Neural crest cell (in vitro differentiated cells): ENCODE measurements around the gene PLAC1. TPM values are rescaled to one million over a fixed set of nuclear protein-coding genes. Genes with fewer than 3 reads are reported as not detected.
A peak's percentile ranks its signal among the peaks of the same experiment; 100 is the strongest.

Experiments used
- DNase-seq: peaks from one replicate; pipeline ENCODE4 v3.0.0; 2021; ENCODE audit warnings: low read depth, mixed read lengths, low spot score
- H3K27ac Mint-ChIP-seq: one replicate; pipeline ENCODE4 v1.8.0; 2021; ENCODE audit warnings: mild to moderate bottlenecking, mixed read lengths; ENCODE audit not compliant: unreplicated experiment
- H3K27me3 Mint-ChIP-seq: 2 replicates; pipeline ENCODE4 v1.8.0; 2021; ENCODE audit warnings: low read depth, mild to moderate bottlenecking, mixed read lengths
- H3K36me3 Mint-ChIP-seq: 2 replicates; pipeline ENCODE4 v1.8.0; 2021; ENCODE audit warnings: low read depth, mild to moderate bottlenecking, mixed read lengths
- H3K4me1 Mint-ChIP-seq: 2 replicates; pipeline ENCODE4 v1.8.0; 2021; ENCODE audit warnings: mixed read lengths
- H3K4me3 Mint-ChIP-seq: one replicate; pipeline ENCODE4 v1.8.0; 2021; ENCODE audit warnings: mild to moderate bottlenecking, mixed read lengths
- H3K9me3 Mint-ChIP-seq: 2 replicates; pipeline ENCODE4 v1.8.0; 2021; ENCODE audit warnings: mixed read lengths
- microRNA-seq: library from miRNA; unstranded; fragments of <30 nt; microRNA quantifications from one replicate; pipeline ENCODE4, GENCODE V29; 2020
- total RNA-seq: library from RNA; stranded (reverse); gene quantifications from 2 replicates; pipeline ENCODE4 v1.2.1, GENCODE V29; 2021
- TF ChIP-seq, protein P1 (sequence below): fragments of 200-600 bp; sonication (generic); conservative IDR thresholded peaks from 2 replicates; pipeline ENCODE4 v1.5.0; 2021; ENCODE audit warnings: antibody characterized with exemption, mild to moderate bottlenecking

The PLAC1 gene
- total RNA-seq, 1 donor from 2014 or later: not detected

DNA sequence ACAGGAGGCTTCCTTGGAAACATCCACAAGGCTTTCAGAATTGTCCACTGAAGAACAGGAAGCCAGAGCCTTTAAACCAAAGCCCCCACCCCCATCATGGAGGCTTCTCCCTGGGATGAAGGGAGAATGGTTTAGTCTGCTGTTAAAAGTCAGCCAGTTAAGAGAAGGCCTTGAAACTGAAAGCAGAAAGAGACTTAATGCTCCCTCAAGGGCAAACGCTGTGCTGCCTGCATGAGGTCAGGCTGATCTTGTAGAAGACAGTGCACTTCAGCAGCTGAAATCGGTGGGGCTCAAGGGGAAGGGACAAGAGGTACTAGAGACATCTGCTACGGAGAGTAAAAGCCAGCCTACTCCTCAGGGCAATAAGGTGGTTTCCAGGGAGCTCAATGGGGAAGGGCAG lies 129.3 kb downstream of the PLAC1 start:
- TF ChIP-seq, protein P1, sequence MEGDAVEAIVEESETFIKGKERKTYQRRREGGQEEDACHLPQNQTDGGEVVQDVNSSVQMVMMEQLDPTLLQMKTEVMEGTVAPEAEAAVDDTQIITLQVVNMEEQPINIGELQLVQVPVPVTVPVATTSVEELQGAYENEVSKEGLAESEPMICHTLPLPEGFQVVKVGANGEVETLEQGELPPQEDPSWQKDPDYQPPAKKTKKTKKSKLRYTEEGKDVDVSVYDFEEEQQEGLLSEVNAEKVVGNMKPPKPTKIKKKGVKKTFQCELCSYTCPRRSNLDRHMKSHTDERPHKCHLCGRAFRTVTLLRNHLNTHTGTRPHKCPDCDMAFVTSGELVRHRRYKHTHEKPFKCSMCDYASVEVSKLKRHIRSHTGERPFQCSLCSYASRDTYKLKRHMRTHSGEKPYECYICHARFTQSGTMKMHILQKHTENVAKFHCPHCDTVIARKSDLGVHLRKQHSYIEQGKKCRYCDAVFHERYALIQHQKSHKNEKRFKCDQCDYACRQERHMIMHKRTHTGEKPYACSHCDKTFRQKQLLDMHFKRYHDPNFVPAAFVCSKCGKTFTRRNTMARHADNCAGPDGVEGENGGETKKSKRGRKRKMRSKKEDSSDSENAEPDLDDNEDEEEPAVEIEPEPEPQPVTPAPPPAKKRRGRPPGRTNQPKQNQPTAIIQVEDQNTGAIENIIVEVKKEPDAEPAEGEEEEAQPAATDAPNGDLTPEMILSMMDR: no peak
- Mint-ChIP-seq H3K9me3 (peaks cover 4% of the 10 kb centered on the region), H3K36me3 (peaks cover 2% of the 10 kb centered on the region), H3K4me3 (no peak overlapping the region), H3K27me3 (no peaks in the 10 kb centered on the region), H3K27ac (peak overlapping the region; percentile 78), H3K4me1 (peaks cover 5% of the 10 kb centered on the region)
- DNase-seq: no peak

DNA sequence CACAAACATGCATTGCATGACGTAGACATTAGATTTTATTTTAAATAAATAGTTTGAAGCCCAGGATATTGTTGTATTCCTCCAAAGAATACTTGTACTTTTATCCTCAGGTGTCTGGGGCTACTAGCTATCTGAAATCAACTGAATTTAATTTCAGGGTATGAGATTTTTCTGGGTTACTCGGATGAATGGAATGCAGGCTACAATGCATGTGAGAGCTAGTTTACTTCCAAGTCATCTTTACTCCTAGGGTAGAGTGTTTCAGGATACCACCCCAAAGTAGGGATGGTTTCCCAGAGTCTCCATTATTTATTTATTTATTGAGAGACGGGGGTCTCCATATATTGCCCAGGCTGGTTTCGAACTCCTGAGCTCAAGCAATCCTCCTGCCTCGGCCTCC lies 131.9 kb downstream of the PLAC1 start:
- Mint-ChIP-seq H3K4me3 (no peak overlapping the region), H3K27me3 (no peaks in the 10 kb centered on the region), H3K36me3 (no peaks in the 10 kb centered on the region), H3K27ac (no peak overlapping the region), H3K9me3 (peaks cover 3% of the 10 kb centered on the region), H3K4me1 (peaks cover 5% of the 10 kb centered on the region)
- TF ChIP-seq, protein P1: no peak
- DNase-seq: no peak

DNA sequence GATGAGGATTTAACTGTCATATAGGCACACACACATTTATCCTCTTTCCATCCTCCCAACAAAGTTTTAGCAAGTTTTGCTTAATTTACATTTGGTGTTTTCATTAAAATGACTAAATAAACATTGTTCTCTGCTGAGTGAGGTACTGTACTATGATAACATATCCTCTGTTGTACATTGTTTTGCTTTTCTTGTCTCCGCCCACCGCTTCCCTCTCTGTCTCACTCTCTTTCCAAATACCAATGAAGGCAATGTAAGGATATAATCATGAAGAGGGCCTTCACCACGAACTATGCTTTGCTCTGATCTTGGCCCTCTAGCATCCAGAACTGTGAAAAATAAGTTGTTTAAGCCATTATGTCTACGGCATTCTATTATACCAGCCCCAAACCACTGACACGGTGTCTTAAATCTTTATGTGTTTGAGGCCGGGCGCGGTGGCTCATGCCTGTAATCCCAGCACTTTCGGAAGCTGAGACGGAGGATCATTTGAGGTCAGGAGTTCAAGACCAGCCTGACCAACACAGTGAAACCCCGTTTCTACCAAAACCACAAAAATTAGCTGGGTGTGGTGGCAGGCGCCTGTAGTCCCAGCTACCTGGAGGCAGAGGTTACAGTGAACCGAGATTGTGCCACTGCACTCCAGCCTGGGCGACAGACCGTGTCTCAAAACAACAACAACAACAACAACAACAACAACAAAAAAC lies 133.0 kb downstream of the PLAC1 start:
- Mint-ChIP-seq H3K4me3 (no peak overlapping the region), H3K27me3 (no peaks in the 10 kb centered on the region), H3K27ac (no peak overlapping the region), H3K4me1 (peaks cover 9% of the 10 kb centered on the region), H3K36me3 (no peaks in the 10 kb centered on the region), H3K9me3 (peaks cover 3% of the 10 kb centered on the region)
- no peak for DNase-seq
- TF ChIP-seq, protein P1: no peak

DNA sequence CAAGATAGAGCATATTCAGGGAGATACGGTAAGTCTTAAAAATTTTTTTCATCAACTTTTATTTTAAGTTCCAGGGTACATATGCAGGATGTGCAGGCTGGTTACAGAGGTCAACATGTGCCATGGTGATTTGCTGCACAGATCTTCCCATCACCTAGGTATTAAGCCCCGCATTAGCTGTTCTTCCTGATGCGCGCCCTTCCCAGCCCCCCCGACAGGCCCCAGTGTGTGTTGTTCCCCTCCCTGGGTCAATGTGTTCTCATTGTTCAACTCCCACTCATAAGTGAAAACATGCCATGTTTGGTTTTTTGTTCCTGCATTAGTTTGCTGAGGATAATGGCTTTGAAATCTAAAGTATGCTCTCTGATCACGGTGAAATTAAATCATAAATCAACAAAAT lies 134.1 kb downstream of the PLAC1 start:
- no peaks in the 10 kb centered on the region for H3K27me3 Mint-ChIP-seq
- no peak for DNase-seq
- peaks cover 3% of the 10 kb centered on the region for H3K9me3 Mint-ChIP-seq
- no peak overlapping the region for H3K4me3 Mint-ChIP-seq
- H3K36me3 Mint-ChIP-seq: no peaks in the 10 kb centered on the region
- TF ChIP-seq, protein P1: no peak
- no peak overlapping the region for H3K27ac Mint-ChIP-seq
- peaks cover 7% of the 10 kb centered on the region for H3K4me1 Mint-ChIP-seq

DNA sequence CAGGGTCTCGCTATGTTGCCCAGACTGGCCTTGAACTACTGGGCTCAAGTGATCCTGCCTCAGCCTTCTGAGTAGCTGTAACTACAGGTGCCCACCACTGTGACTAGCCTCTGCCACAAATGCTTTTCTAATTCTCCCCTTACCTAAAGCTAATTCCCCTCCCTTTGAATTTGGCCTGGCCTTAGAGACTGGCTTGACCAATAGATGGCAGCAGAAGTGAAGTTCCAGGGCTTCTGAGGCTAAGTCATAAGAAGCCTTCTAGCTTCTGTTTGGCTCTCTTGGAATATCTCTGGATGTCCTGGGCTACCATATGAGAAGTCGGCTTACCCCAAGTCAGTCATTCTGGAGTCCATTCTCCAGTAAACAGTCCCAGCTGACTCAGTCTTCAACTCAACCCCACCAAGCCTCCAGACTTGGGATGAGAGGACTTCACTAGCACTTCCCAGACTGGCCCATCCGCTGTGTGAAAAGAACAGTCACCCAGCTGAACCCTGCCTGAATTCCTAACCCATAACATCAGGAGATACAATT lies 137.3 kb downstream of the PLAC1 start:
- H3K9me3 Mint-ChIP-seq: peaks cover 5% of the 10 kb centered on the region
- peak; percentile 6 for DNase-seq
- H3K27me3 Mint-ChIP-seq: no peaks in the 10 kb centered on the region
- TF ChIP-seq, protein P1: peak; percentile 62
- H3K36me3 Mint-ChIP-seq: no peaks in the 10 kb centered on the region
- H3K4me3 Mint-ChIP-seq: no peak overlapping the region
- no peak overlapping the region for H3K27ac Mint-ChIP-seq
- H3K4me1 Mint-ChIP-seq: peaks cover 4% of the 10 kb centered on the region

Small RNAs within 50 kb of the gene (microRNA-seq; reads per million reads assigned to microRNA genes)
- gene MIR424 (9,134 reads per million, percentile 93 among the genes with 10 or more reads in this experiment), gene MIR450A1 (37.3 reads per million, percentile 45 among the genes with 10 or more reads in this experiment), gene MIR450A2 (39.7 reads per million, percentile 46 among the genes with 10 or more reads in this experiment), gene MIR450B (90.6 reads per million, percentile 59 among the genes with 10 or more reads in this experiment), gene MIR503 (364 reads per million, percentile 73 among the genes with 10 or more reads in this experiment), gene MIR542 (288 reads per million, percentile 70 among the genes with 10 or more reads in this experiment)

Other genes with a start within 250 kb of the PLAC1 start
- 20.3 and 26.6 TPM in 2 replicates for gene HPRT1, start 198.3 kb downstream of the PLAC1 start, total RNA-seq
- 24.3 and 29.7 TPM in 2 replicates for gene PABIR2, start 138.7 kb upstream of the PLAC1 start, total RNA-seq